GM20431 (cell line): Measurements from ENCODE around the gene SCUBE1.

ENCODE experiments used
- in situ Hi-C: fragments of 300-500 bp; cut with MseI, MboI; formaldehyde crosslinking; loops from one replicate; pipeline ENCODE4 v1.15.0; 2020; ENCODE audit warnings: low sequenced_read_pairs; ENCODE audit not compliant: unreplicated experiment

The SCUBE1 gene

GRCh38 chr22:43269246-43269645 is 73.9 kb downstream of the SCUBE1 start:
- in situ Hi-C loops: no loop called here

GRCh38 chr22:43267981-43268660 is 75.1 kb downstream of the SCUBE1 start:
- in situ Hi-C loops: no loop called here

- in situ Hi-C loops: no loop called here
These were observed 75.7 kb downstream of the SCUBE1 start for GRCh38 chr22:43267332-43267980.

GRCh38 chr22:43266076-43266475 is 77.1 kb downstream of the SCUBE1 start:
- in situ Hi-C loops: no loop called here

- in situ Hi-C loops: no loop called here
These were observed 79.3 kb downstream of the SCUBE1 start for GRCh38 chr22:43263645-43264514.

- in situ Hi-C loops: no loop called here
These were observed 80.1 kb downstream of the SCUBE1 start for GRCh38 chr22:43262990-43263644.

DNA sequence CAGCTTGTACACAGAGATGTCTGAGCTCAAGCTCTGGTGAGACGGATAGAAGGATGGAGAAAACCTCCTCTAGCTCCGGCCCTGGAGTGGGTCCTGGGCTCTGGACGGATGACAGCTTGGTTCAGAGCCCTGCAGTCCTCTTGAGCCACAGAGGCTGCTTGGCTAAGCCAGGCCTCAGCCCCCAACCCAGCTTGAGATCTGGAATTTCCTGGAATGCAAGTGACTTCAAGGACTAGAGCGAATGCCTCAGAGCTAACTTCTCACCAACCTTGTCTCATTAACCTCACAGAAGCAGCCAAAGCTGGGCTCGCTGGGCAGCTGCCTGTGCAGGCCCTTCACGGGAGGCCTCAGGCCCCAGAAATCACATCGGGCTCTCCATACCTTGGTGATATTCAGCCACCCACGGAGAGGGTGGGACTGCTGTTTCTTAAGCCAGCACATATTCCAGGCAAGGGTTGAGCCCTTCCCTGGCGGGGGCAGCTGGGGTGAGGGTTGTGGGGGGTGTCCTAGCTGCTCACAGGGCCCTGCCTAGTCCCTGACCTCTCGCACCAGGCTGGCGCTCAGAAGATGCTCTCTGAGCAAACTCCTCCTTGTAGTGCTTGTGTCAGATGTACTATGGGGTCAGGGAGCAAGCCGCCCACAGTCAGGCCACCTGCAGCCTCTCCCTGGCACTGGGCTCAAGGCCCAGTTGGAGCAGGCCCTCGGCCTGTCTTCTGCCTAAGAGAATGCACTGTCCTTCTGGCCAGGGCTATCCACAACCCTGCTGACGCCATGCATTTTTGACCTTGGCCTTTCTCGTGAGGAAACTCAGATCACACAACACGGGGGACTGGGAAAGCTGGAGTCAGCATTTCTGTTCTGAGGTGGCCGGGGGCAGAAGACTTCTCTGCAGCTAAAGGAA is 82.6 kb downstream of the SCUBE1 start:
- in situ Hi-C loops: no loop called here

DNA sequence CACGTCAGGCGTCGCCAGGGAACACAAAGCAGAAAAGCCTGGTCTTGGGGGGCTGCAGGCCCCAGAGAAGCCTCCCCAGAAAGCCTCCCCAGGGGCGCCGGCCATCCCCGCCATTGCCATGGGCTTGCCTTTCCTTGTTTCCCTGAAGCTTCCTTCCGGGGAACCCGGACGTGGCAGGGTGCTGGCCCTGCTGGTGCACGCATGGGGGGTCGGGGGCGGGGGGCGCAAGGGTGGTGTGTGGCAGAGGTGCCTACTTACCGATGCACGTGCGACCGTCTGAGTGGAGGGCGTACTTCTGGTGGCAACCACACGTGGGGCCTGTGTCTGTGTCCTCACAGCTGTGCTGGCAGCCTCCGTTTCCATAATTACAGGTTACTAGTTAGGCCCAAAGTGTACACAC is 85.2 kb downstream of the SCUBE1 start:
- in situ Hi-C loops: no loop called here

DNA sequence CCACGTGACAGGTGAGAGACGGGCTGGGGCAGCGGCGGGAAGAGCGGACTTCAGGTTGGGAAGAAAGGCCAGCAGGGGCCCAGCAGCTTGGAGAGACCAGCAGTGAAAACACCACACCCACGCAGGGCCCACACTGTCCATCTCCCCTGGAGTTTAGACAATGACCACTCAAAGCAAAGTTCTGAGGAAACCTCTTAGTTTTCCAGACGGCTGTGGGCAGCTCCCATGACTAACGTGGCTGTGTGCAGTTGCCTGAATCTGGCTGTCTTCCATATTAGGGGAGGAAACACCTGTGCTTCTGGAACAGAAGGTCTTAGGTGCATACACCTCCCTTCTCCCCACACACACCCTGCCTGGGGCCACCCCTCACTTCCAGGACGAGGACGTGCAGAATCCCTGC is 85.6 kb downstream of the SCUBE1 start:
- in situ Hi-C loops: no loop called here

- in situ Hi-C loops: no loop called here
These were observed 86.1 kb downstream of the SCUBE1 start for GRCh38 chr22:43256976-43257545.

DNA sequence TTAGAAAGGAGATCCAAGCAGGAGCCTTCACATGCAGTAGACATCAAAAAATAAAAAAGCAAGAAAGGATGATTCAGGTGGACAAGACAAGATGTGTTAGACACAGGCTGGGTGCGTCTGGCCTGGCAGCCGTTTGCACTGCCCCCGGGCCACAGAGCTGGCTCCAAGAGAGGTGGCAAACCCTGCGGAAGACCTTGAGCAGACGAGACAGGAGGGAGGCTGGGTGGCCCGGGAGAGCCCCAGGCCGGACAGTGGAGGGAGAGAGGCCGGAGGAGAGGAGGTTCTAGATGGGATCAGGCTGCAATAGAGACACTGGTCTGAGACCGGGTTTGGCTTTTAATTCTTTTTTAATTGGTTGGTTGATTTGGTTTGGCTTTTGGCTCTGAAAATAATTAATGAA is 86.6 kb downstream of the SCUBE1 start:
- in situ Hi-C loops: no loop called here

- in situ Hi-C loops: no loop called here
These were observed 87.9 kb downstream of the SCUBE1 start for GRCh38 chr22:43255299-43255698.

GRCh38 chr22:43253839-43254238 is 89.3 kb downstream of the SCUBE1 start:
- in situ Hi-C loops: no loop called here

DNA sequence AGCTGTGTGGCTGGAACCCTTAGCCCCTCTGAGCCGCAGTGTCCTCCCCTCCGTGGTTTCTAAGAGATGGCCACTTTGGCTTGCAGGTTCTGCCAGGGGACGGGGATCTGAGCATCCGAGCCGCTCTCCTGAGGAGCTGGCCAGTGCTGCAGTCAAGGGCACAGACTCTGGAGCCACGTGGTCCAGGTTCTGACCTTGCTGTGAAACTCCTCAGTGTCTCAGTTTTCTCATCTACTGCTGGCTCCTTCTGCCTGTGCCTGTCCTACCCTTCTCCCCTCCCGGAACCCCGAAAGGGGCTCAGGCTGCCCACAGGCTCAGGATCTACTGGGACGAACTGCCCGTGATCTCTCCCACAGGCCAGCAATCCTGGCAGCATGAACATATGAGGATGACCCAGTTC is 90.9 kb downstream of the SCUBE1 start:
- in situ Hi-C loops: no loop called here

GRCh38 chr22:43249789-43250471 is 93.2 kb downstream of the SCUBE1 start:
- in situ Hi-C loops: no loop called here

DNA sequence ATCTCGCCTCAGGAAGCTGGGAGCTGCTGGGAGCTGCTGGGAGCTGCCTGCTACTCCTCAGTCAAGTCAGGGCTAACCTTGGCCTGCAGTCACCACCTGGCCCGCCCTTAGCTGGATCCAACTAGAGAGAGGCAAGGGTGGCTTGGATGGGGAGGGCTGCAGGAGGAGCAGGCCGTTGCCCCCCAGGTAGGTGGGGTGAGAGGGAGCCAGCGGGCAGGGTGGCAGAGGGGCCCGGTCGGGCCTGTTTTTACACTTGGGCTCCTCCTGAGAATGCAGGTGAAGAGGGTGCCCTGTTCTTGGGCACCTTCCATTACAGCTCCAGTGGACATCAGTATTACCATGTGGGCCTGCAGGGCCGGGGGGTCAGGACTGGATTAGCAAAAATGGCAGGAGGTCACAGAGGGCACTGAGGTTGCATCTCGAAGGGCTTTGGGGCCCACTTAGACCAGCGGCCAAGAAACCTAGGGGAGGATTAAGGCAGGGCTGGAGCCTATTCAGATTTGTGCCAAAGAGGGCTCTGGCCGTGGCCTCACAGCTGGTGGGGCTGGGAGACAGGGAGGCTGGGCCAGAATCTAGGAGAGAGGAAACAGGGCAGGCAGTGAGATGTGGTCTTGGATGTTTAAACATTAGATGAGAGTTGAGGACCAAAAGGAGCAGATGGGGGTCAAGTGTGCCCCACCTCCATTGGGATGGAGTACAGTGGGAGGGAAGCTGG is 95.5 kb downstream of the SCUBE1 start:
- in situ Hi-C loops: no loop called here

GRCh38 chr22:43246188-43246587 is 97.0 kb downstream of the SCUBE1 start:
- in situ Hi-C loops: no loop called here

DNA sequence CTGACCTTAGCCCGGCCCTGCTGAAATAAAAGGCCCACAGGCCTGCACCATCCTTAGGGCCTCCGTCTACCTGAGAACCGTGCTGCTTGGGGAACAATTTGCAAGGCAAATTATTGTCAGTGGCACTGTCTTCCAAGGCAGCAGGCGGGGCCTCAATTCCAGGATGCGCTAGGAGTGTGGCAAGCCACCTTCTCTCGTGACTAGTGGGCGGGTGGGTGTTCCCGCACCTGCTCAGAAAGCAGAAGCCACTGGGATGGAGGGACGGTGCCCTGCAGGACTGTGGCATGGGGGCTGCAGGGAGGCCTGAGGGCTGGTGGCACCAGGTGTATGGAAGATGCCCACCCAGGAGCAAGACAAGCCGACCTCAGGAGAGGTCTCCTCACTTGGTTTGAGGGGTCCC is 97.5 kb downstream of the SCUBE1 start:
- in situ Hi-C loops: no loop called here
